ENCODE data around the gene PRKCH. TPM values are rescaled to one million over a fixed set of nuclear protein-coding genes. Genes with fewer than 3 reads are reported as not detected.

Gene PRKCH
- total RNA-seq, 6 experiments from 2014 or later: 5.0 to 12.1 (median 8.8) TPM

DNA sequence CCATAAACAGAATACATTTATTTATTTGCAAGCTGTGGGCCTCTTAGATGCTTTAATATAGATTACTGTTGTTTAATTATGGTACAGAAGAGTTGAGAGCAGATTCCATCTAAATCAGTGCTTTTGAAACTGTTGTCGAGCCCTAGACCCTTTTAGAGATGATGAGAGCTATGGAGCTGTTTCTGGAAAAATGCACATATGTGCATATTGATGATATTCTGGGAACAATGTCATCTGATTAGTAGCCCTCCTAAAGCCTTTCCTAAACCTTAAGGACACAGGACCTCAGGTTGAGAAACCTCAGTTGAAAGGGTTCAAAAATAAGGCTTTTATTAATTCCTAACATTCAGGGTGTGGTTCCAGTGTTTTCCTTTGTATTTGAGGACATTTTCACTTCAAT is 11.7 kb downstream of the PRKCH start:
- Histone ChIP-seq H3K36me3 (no peaks in the 10 kb centered on the region), H3K4me1 (no peaks in the 10 kb centered on the region), H3K9me3 (no peaks in the 10 kb centered on the region), H3K27me3 (no peaks in the 10 kb centered on the region), H3K27ac (no peak overlapping the region), H3K4me3 (no peak overlapping the region)
- WGBS (ENCODE audit: insufficient coverage, low coverage, low lambda C conversion rate, missing lambda C conversion rate): 67% methylated on average over 1 of the region's 1 CpG
- no peak for ATAC-seq
- intact Hi-C loops (cut with DNase I): no loop called here
- TF ChIP-seq, protein P1, sequence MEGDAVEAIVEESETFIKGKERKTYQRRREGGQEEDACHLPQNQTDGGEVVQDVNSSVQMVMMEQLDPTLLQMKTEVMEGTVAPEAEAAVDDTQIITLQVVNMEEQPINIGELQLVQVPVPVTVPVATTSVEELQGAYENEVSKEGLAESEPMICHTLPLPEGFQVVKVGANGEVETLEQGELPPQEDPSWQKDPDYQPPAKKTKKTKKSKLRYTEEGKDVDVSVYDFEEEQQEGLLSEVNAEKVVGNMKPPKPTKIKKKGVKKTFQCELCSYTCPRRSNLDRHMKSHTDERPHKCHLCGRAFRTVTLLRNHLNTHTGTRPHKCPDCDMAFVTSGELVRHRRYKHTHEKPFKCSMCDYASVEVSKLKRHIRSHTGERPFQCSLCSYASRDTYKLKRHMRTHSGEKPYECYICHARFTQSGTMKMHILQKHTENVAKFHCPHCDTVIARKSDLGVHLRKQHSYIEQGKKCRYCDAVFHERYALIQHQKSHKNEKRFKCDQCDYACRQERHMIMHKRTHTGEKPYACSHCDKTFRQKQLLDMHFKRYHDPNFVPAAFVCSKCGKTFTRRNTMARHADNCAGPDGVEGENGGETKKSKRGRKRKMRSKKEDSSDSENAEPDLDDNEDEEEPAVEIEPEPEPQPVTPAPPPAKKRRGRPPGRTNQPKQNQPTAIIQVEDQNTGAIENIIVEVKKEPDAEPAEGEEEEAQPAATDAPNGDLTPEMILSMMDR (IDR thresholded peaks at IDR 0.05): no peak
- TF ChIP-seq POLR2A (IDR thresholded peaks at IDR 0.05): no peak
- DNase-seq: no peak

DNA sequence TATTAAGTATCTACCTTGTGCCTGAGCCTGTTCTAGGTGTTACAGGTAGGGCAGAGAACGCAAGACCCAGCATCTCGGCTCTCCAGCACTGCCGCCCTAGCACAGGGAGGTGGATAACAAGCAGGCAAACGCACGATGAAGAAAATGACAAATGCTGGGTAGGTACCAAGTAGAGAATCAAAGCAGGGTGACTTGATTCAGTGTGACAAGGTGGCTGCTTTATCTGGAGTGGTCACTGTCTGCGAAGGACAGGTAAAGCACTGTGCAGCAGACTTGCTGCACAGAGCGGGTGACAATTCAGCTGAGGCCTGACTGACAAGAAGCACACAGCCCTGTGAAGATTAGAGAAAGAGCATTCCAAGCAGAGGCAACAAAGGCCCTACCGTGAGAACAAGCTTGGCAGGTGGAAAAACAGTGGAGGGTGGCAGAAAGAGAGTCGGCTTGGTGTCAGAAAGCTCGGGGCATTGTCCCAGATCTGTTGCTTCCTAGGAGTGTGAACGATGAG is 12.9 kb downstream of the PRKCH start:
- intact Hi-C loops (cut with DNase I): no loop called here
- no peaks in the 10 kb centered on the region for H3K36me3 ChIP-seq
- TF ChIP-seq, protein P1 (IDR thresholded peaks at IDR 0.05): no peak
- TF ChIP-seq POLR2A (IDR thresholded peaks at IDR 0.05): no peak
- no peak for ATAC-seq
- H3K9me3 ChIP-seq: no peaks in the 10 kb centered on the region
- 68% methylated on average over 11 of the region's 11 CpGs for WGBS (ENCODE audit: insufficient coverage, low coverage, low lambda C conversion rate, missing lambda C conversion rate)
- no peak for DNase-seq
- H3K27ac ChIP-seq: peak overlapping the region in 1 of 3 donors; percentile 7
- H3K27me3 ChIP-seq: no peaks in the 10 kb centered on the region
- no peaks in the 10 kb centered on the region for H3K4me1 ChIP-seq
- H3K4me3 ChIP-seq: no peak overlapping the region

DNA sequence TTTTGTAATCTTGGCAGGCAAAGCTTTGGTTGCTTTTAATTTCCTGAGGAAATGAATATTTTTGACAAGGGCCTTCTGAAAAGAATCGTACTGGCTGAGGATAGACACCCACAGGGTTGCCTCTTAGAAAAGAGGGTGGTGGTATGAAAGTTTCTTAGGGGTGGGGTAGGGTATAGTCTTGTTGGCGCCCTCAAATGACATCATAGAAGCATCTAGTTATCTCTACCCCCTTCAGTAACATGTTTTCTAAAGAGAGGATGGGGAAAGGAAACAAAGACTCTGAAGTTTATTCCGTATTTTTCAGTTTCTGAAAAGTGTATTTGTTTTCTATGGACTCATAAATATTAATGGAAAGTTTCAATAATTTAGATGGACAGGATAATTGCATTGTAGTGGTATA is 13.7 kb downstream of the PRKCH start:
- Histone ChIP-seq H3K4me1 (no peaks in the 10 kb centered on the region), H3K27ac (peak overlapping the region in 1 of 3 donors; percentile 7), H3K9me3 (no peaks in the 10 kb centered on the region), H3K36me3 (no peaks in the 10 kb centered on the region), H3K4me3 (no peak overlapping the region), H3K27me3 (no peaks in the 10 kb centered on the region)
- WGBS (ENCODE audit: insufficient coverage, low coverage, low lambda C conversion rate, missing lambda C conversion rate): 54% methylated on average over 3 of the region's 3 CpGs
- TF ChIP-seq, protein P1 (IDR thresholded peaks at IDR 0.05): no peak
- no peak for TF ChIP-seq POLR2A (IDR thresholded peaks at IDR 0.05)
- intact Hi-C loops (cut with DNase I): no loop called here
- no peak for ATAC-seq
- DNase-seq: no peak

DNA sequence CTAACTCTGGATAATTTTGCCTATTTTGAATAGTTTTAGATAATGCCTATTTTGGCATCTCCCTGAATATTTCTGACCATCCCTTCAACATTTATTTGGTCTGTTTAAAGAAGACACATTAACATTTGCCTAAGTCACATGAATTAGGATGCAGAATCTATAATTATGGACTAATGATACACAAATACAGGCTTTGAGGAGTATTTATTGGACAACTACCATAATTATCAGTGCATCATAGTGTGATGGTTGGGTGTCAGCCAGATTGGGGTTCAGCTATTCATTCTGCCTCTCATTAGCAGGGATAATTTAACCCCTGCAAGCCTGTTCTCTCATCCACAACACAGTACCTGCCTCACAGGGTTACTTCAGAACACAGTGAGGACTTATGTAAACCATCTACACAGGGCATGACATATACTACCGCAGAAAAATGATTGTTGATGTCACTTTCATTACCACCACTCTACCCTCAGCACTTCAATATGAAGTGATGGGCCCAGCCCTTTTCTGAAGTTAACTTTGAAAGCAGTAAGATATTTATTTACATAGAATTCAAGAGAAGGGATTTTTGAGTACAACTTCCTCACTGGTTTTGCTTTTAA is 14.4 kb downstream of the PRKCH start:
- H3K4me1 ChIP-seq: no peaks in the 10 kb centered on the region
- no peaks in the 10 kb centered on the region for H3K27me3 ChIP-seq
- DNase-seq (no peak), ATAC-seq (no peak)
- H3K36me3 ChIP-seq: no peaks in the 10 kb centered on the region
- WGBS (ENCODE audit: insufficient coverage, low coverage, low lambda C conversion rate, missing lambda C conversion rate): 64% methylated on average over 1 of the region's 1 CpG
- intact Hi-C loops (cut with DNase I): no loop called here
- H3K9me3 ChIP-seq: no peaks in the 10 kb centered on the region
- no peak for TF ChIP-seq POLR2A (IDR thresholded peaks at IDR 0.05)
- TF ChIP-seq, protein P1 (IDR thresholded peaks at IDR 0.05): no peak
- H3K27ac ChIP-seq: no peak overlapping the region
- no peak overlapping the region for H3K4me3 ChIP-seq
